Transverse colon (tissue), 4 donors: Measurements from ENCODE around the gene MCCD1.

Experiments used
- EP300 ChIP-seq: sonication (generic); formaldehyde crosslinking; IDR thresholded peaks from one replicate; pipeline ENCODE4 v1.6.1; 2017; ENCODE audit warnings: antibody characterized with exemption, low read depth
- POLR2A ChIP-seq: fragments of 450-650 bp; IDR thresholded peaks from one replicate; pipeline ENCODE4 v1.6.1; 2016; ENCODE audit warnings: antibody characterized with exemption, mild to moderate bottlenecking, moderate library complexity
- POLR2AphosphoS5 ChIP-seq, 3 donors: sonication (generic); formaldehyde crosslinking; IDR thresholded peaks; one replicate each; pipeline ENCODE4 v1.6.1; 2016; ENCODE audit warnings: antibody characterized with exemption in 3 of 3
- TF ChIP-seq, protein P1 (sequence below), 5 experiments: fragments of 200-600 bp in 3 of 5; fragments of 450-650 bp in 2 of 5; sonication (generic) in 3 of 5; IDR thresholded peaks; 1 replicate in 2 of 5; 2 replicates in 3 of 5; pipeline ENCODE4 v1.5.1; 2016 to 2017; ENCODE audit warnings: antibody characterized with exemption in 5 of 5, inconsistent platforms in 3 of 5, mild to moderate bottlenecking in 2 of 5, moderate library complexity in 1 of 5

DNA sequence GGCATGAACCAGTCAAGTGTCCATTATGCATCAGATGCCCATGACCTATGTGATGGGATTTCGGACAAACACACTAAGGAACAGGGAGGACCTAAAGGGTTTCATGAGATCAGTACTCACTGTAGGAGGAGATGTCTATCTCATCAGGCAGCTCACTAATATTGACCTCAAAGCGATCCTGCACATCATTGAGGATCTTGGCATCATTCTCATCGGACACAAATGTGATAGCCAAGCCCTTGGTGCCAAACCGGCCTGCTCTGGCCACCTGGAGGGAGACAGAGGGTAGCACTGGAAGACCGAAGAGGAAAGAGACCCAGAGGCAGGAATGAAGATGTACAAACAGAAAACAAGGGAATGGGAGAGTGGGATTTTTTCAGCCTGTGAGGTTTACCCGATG lies 1.9 kb downstream of the MCCD1 start:
- TF ChIP-seq, protein P1, sequence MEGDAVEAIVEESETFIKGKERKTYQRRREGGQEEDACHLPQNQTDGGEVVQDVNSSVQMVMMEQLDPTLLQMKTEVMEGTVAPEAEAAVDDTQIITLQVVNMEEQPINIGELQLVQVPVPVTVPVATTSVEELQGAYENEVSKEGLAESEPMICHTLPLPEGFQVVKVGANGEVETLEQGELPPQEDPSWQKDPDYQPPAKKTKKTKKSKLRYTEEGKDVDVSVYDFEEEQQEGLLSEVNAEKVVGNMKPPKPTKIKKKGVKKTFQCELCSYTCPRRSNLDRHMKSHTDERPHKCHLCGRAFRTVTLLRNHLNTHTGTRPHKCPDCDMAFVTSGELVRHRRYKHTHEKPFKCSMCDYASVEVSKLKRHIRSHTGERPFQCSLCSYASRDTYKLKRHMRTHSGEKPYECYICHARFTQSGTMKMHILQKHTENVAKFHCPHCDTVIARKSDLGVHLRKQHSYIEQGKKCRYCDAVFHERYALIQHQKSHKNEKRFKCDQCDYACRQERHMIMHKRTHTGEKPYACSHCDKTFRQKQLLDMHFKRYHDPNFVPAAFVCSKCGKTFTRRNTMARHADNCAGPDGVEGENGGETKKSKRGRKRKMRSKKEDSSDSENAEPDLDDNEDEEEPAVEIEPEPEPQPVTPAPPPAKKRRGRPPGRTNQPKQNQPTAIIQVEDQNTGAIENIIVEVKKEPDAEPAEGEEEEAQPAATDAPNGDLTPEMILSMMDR (IDR thresholded peaks at IDR 0.05), result no peak
- TF ChIP-seq POLR2AphosphoS5 (IDR thresholded peaks at IDR 0.05) (no peak), EP300 (no peak), POLR2A (no peak)
